ENCODE results near the gene KLK10.

- TF ChIP-seq CTCF (IDR thresholded peaks at IDR 0.05), result no peak
- TF ChIP-seq POLR2A (IDR thresholded peaks at IDR 0.05), result no peak
Measured at GRCh38 chr19:51025401-51025800, 5.9 kb upstream of the KLK10 start.

All from lower leg skin (tissue), 3 donors.